Astrocyte (in vitro differentiated cells and primary cell): ENCODE data around the gene PRKCD. TPM values are rescaled to one million over a fixed set of nuclear protein-coding genes. Genes with fewer than 3 reads are reported as not detected.

Experiments
- DNase-seq: peaks from one replicate; pipeline ENCODE4 v3.0.0-alpha.2; 2010; ENCODE audit warnings: low read depth
- FAIRE-seq: peaks from 2 replicates; lab custom pipeline; 2011; peaks lifted over from hg19 to GRCh38; lab: Jason Lieb, UNC
- H2AFZ ChIP-seq: 2 replicates; pipeline ENCODE4 v1.6.0; 2012; ENCODE audit warnings: low read depth, low read length, inconsistent platforms
- H3K27ac ChIP-seq: 2 replicates; pipeline ENCODE4 v1.5.1; 2011; ENCODE audit warnings: low read depth, low read length, inconsistent platforms
- H3K27me3 ChIP-seq: 2 replicates; pipeline ENCODE4 v1.6.0; 2011; ENCODE audit warnings: low read length, inconsistent platforms; ENCODE audit not compliant: insufficient read depth
- H3K36me3 ChIP-seq: 2 replicates; pipeline ENCODE4 v1.5.1; 2011; ENCODE audit warnings: low read length, inconsistent platforms; ENCODE audit not compliant: insufficient read depth
- H3K4me1 ChIP-seq: 2 replicates; pipeline ENCODE4 v1.5.1; 2011; ENCODE audit warnings: low read length, inconsistent platforms; ENCODE audit not compliant: insufficient read depth
- H3K4me2 ChIP-seq: 2 replicates; pipeline ENCODE4 v1.6.0; 2012; ENCODE audit warnings: low read length, inconsistent platforms
- H3K4me3 ChIP-seq: 2 replicates; pipeline ENCODE4 v1.5.1; 2011; ENCODE audit warnings: low read depth, mild to moderate bottlenecking, low read length, inconsistent platforms; ENCODE audit not compliant: insufficient read depth
- H3K79me2 ChIP-seq: 2 replicates; pipeline ENCODE4 v1.6.0; 2012; ENCODE audit warnings: mild to moderate bottlenecking, low read length, inconsistent platforms; ENCODE audit not compliant: insufficient read depth
- H3K9ac ChIP-seq: 2 replicates; pipeline ENCODE4 v1.6.0; 2012; ENCODE audit warnings: mild to moderate bottlenecking, low read length, inconsistent platforms
- H3K9me3 ChIP-seq: 2 replicates; pipeline ENCODE4 v1.5.1; 2012; ENCODE audit warnings: low read depth, mild to moderate bottlenecking, low read length, inconsistent platforms; ENCODE audit not compliant: insufficient read depth
- H4K20me1 ChIP-seq: 2 replicates; pipeline ENCODE4 v1.6.0; 2012; ENCODE audit warnings: low read length, inconsistent platforms; ENCODE audit not compliant: insufficient read depth
- H3K27ac Mint-ChIP-seq: one replicate; pipeline ENCODE4 v1.8.0; 2021; ENCODE audit warnings: mild to moderate bottlenecking, mixed read lengths; ENCODE audit not compliant: unreplicated experiment
- H3K27me3 Mint-ChIP-seq: one replicate; pipeline ENCODE4 v1.8.0; 2021; ENCODE audit warnings: low read depth, mixed read lengths; ENCODE audit not compliant: unreplicated experiment
- H3K36me3 Mint-ChIP-seq: one replicate; pipeline ENCODE4 v1.8.0; 2021; ENCODE audit warnings: low read depth, mixed read lengths; ENCODE audit not compliant: unreplicated experiment
- H3K4me1 Mint-ChIP-seq: one replicate; pipeline ENCODE4 v1.8.0; 2021; ENCODE audit warnings: low read depth, mixed read lengths; ENCODE audit not compliant: unreplicated experiment
- H3K4me3 Mint-ChIP-seq: one replicate; pipeline ENCODE4 v1.8.0; 2021; ENCODE audit warnings: mild to moderate bottlenecking, moderate library complexity, mixed read lengths; ENCODE audit not compliant: unreplicated experiment
- H3K9me3 Mint-ChIP-seq: one replicate; pipeline ENCODE4 v1.8.0; 2021; ENCODE audit warnings: mild to moderate bottlenecking, mixed read lengths; ENCODE audit not compliant: unreplicated experiment
- EZH2 ChIP-seq: IDR thresholded peaks from 2 replicates; pipeline ENCODE4 v1.6.1; 2012; ENCODE audit warnings: mild to moderate bottlenecking, low read length, inconsistent platforms; ENCODE audit not compliant: insufficient read depth
- total RNA-seq: library from RNA; stranded (reverse); gene quantifications from 2 replicates; pipeline ENCODE4 v1.2.1, GENCODE V29; 2021
- TF ChIP-seq, protein P1 (sequence below): IDR thresholded peaks from 2 replicates; pipeline ENCODE4 v1.5.1; 2011; ENCODE audit warnings: low read depth, mild to moderate bottlenecking, inconsistent platforms, low read length, moderate library complexity; ENCODE audit not compliant: insufficient read depth

Gene PRKCD
- total RNA-seq, 1 donor from 2014 or later: 25.4 TPM

DNA sequence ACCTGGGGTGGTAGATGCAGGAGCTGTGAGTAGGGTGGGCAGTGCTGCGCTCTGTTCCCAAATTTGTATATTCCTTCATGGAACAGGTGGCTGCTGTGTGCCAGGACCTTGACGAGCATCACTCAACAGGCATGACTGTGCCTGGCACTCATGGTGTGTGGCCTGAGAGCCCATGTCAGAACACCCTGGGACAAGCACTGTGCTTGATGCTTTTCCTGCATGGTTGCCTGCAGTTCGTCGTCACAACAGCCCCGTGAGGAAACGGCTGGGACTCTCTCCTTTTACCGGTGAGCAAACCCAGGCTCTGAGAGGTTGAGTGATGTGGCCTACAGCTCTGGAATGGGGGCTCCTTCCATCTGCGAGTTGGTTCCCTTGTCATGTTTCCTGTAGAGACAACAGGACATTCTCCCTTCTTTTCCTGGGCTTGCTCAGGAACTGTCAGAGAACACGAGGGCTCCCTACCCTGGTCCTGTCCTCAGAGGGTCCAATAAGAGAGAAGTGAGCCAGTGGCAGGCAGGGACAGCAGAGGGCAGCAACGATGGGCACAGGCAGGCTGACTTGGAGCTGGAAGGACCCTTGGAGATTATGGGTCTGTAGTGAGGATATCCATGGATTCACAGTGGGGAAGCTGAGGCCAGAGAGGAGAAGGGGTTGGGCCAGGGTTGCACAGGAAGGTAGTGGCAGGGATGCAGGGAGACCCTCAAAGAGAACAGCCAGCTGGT is 37.4 kb downstream of the PRKCD start:
- H3K27me3 Mint-ChIP-seq: peaks cover 20% of the 10 kb centered on the region

GRCh38 chr3:53198996-53199395 is 38.0 kb downstream of the PRKCD start:
- Histone ChIP-seq H3K9ac (no peak overlapping the region), H3K27ac (no peak overlapping the region), H2AFZ (no peak overlapping the region), H4K20me1 (no peaks in the 10 kb centered on the region), H3K4me3 (no peak overlapping the region), H3K9me3 (no peaks in the 10 kb centered on the region), H3K79me2 (no peaks in the 10 kb centered on the region), H3K4me1 (peaks cover 11% of the 10 kb centered on the region), H3K27me3 (no peaks in the 10 kb centered on the region), H3K36me3 (no peaks in the 10 kb centered on the region), H3K4me2 (no peak overlapping the region)
- no peak overlapping the region for H3K27ac Mint-ChIP-seq
- no peak overlapping the region for H3K4me3 Mint-ChIP-seq
- no peaks in the 10 kb centered on the region for H3K9me3 Mint-ChIP-seq
- peaks cover 3% of the 10 kb centered on the region for H3K36me3 Mint-ChIP-seq
- peaks cover 20% of the 10 kb centered on the region for H3K27me3 Mint-ChIP-seq
- H3K4me1 Mint-ChIP-seq: peaks cover 8% of the 10 kb centered on the region
- TF ChIP-seq, protein P1, sequence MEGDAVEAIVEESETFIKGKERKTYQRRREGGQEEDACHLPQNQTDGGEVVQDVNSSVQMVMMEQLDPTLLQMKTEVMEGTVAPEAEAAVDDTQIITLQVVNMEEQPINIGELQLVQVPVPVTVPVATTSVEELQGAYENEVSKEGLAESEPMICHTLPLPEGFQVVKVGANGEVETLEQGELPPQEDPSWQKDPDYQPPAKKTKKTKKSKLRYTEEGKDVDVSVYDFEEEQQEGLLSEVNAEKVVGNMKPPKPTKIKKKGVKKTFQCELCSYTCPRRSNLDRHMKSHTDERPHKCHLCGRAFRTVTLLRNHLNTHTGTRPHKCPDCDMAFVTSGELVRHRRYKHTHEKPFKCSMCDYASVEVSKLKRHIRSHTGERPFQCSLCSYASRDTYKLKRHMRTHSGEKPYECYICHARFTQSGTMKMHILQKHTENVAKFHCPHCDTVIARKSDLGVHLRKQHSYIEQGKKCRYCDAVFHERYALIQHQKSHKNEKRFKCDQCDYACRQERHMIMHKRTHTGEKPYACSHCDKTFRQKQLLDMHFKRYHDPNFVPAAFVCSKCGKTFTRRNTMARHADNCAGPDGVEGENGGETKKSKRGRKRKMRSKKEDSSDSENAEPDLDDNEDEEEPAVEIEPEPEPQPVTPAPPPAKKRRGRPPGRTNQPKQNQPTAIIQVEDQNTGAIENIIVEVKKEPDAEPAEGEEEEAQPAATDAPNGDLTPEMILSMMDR: no peak
- TF ChIP-seq EZH2: no peak
- DNase-seq (no peak), FAIRE-seq (no peak)

More for the DNA sequence above, 37.4 kb downstream of the PRKCD start:
- no peaks in the 10 kb centered on the region for H3K27me3 ChIP-seq
- Mint-ChIP-seq H3K4me1 (peaks cover 8% of the 10 kb centered on the region), H3K27ac (no peak overlapping the region), H3K9me3 (no peaks in the 10 kb centered on the region), H3K36me3 (peaks cover 3% of the 10 kb centered on the region), H3K4me3 (no peak overlapping the region)
- FAIRE-seq (no peak), DNase-seq (no peak)
- H3K36me3 ChIP-seq: no peaks in the 10 kb centered on the region
- H3K4me3 ChIP-seq: no peak overlapping the region
- H3K9me3 ChIP-seq: no peaks in the 10 kb centered on the region
- no peaks in the 10 kb centered on the region for H4K20me1 ChIP-seq
- no peak overlapping the region for H3K9ac ChIP-seq
- H3K4me1 ChIP-seq: peaks cover 14% of the 10 kb centered on the region
- no peak overlapping the region for H3K4me2 ChIP-seq
- no peak overlapping the region for H2AFZ ChIP-seq
- no peak overlapping the region for H3K27ac ChIP-seq
- H3K79me2 ChIP-seq: no peaks in the 10 kb centered on the region
- TF ChIP-seq, protein P1: no peak
- TF ChIP-seq EZH2: no peak

DNA sequence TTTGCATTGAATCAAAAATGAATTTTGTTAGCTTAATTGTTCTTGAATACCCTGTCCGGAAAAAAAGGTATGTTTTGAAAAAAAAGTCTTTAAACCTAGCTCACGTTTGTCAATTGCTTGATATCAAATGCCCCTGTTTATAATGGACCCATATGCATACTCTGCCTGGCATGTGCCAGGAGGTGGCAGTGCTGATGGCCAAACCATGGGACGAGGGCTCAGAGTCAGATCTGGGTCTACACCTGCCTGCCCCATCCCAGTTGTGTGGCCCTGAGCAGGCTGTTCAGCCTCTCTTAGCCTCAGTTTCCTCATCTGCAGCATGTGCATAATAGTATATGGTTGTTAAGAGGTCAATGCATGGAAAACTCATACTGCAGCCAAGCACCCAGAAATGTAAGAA is 38.8 kb downstream of the PRKCD start:
- Histone ChIP-seq H3K9me3 (no peaks in the 10 kb centered on the region), H3K4me2 (no peak overlapping the region), H3K9ac (no peak overlapping the region), H3K4me3 (no peak overlapping the region), H3K27ac (no peak overlapping the region), H3K27me3 (no peaks in the 10 kb centered on the region), H4K20me1 (no peaks in the 10 kb centered on the region), H3K4me1 (peaks cover 10% of the 10 kb centered on the region), H3K79me2 (no peaks in the 10 kb centered on the region), H3K36me3 (no peaks in the 10 kb centered on the region), H2AFZ (no peak overlapping the region)
- TF ChIP-seq EZH2: no peak
- TF ChIP-seq, protein P1: no peak
- peaks cover 20% of the 10 kb centered on the region for H3K27me3 Mint-ChIP-seq
- H3K27ac Mint-ChIP-seq: no peak overlapping the region
- no peak overlapping the region for H3K4me3 Mint-ChIP-seq
- DNase-seq (no peak), FAIRE-seq (no peak)
- H3K4me1 Mint-ChIP-seq: peaks cover 9% of the 10 kb centered on the region
- H3K36me3 Mint-ChIP-seq: peaks cover 5% of the 10 kb centered on the region
- H3K9me3 Mint-ChIP-seq: no peaks in the 10 kb centered on the region
